Smooth muscle cell (in vitro differentiated cells): Measurements from ENCODE around the gene GHDC. TPM values are rescaled to one million over a fixed set of nuclear protein-coding genes. Genes with fewer than 3 reads are reported as not detected.
"Not testable (repeated sequence)": the region's sequence is repeated elsewhere in the genome, so short reads cannot be mapped to it uniquely, and the experiment has no call there.

Experiments
- DNase-seq: peaks from one replicate; lab custom pipeline; 2025; ENCODE audit not compliant: unreplicated experiment; lab: John Stamatoyannopoulos, UW
- H2AFZ ChIP-seq: fragments of 200-600 bp; sonication (generic); 2 replicates; pipeline ENCODE4 v1.6.0; 2016; ENCODE audit warnings: antibody characterized with exemption, low read depth, mild to moderate bottlenecking
- H3F3A ChIP-seq: fragments of 200-600 bp; sonication (generic); 2 replicates; pipeline ENCODE4 v1.6.0; 2017; ENCODE audit warnings: antibody characterized with exemption, low read depth
- H3K27ac ChIP-seq: fragments of 200-600 bp; sonication (generic); 2 replicates; pipeline ENCODE4 v1.5.1; 2016; ENCODE audit warnings: low read depth, mild to moderate bottlenecking
- H3K27me3 ChIP-seq: fragments of 200-600 bp; sonication (generic); 2 replicates; pipeline ENCODE4 v1.6.1; 2016; ENCODE audit warnings: low read depth, mild to moderate bottlenecking
- H3K36me3 ChIP-seq: fragments of 200-600 bp; sonication (generic); 2 replicates; pipeline ENCODE4 v1.5.1; 2016; ENCODE audit warnings: low read depth
- H3K4me1 ChIP-seq: fragments of 200-600 bp; sonication (generic); 2 replicates; pipeline ENCODE4 v1.5.1; 2016; ENCODE audit warnings: low read depth
- H3K4me2 ChIP-seq: fragments of 200-600 bp; sonication (generic); 2 replicates; pipeline ENCODE4 v1.6.0; 2016; ENCODE audit warnings: mild to moderate bottlenecking
- H3K4me3 ChIP-seq: fragments of 200-600 bp; sonication (generic); 2 replicates; pipeline ENCODE4 v1.5.1; 2016; ENCODE audit warnings: mild to moderate bottlenecking
- H3K79me2 ChIP-seq: fragments of 200-600 bp; sonication (generic); 2 replicates; pipeline ENCODE4 v1.6.0; 2016; ENCODE audit warnings: low read depth, mild to moderate bottlenecking
- H3K9ac ChIP-seq: fragments of 200-600 bp; sonication (generic); 2 replicates; pipeline ENCODE4 v1.6.0; 2016; ENCODE audit warnings: low read depth
- H3K9me3 ChIP-seq: fragments of 200-600 bp; sonication (generic); replicated peaks from 2 replicates; pipeline ENCODE4 v1.5.1; 2016; ENCODE audit warnings: low read depth
- H4K20me1 ChIP-seq: fragments of 200-600 bp; sonication (generic); 2 replicates; pipeline ENCODE4 v1.6.0; 2016; ENCODE audit warnings: low read depth
- CTCF ChIP-seq: fragments of 200-600 bp; sonication (generic); IDR thresholded peaks from 2 replicates; pipeline ENCODE4 v1.5.1; 2017; ENCODE audit warnings: borderline replicate concordance, mild to moderate bottlenecking, antibody characterized with exemption; ENCODE audit not compliant: insufficient read depth, poor library complexity, severe bottlenecking
- WGBS: methylation state at CpG from one replicate; pipeline ENCODE4 v1.1.7; 2016; ENCODE audit warnings: low lambda C conversion rate; 5-methylcytosine and 5-hydroxymethylcytosine counted together
- polyA plus RNA-seq: library from polyadenylated mRNA; unstranded; fragments of >200 nt; fragmentation: Nextera tagmentation; extraction: Ambion mirVana; gene quantifications from 2 replicates; pipeline ENCODE4 v1.2.1, GENCODE V29; 2016
- total RNA-seq: library from RNA; depleted of rRNA; stranded (reverse); fragments of >200 nt; gene quantifications from 2 replicates; pipeline ENCODE4 v1.2.3, GENCODE V29; 2014

The GHDC gene
- total and polyA plus RNA-seq, 2 experiments from 2014 or later: 4.8 to 11.5 TPM

GRCh38 chr17:42240201-42240600 is 45.9 kb upstream of the GHDC start:
- Histone ChIP-seq H3K9me3 (no peaks in the 10 kb centered on the region), H3F3A (no peaks in the 10 kb centered on the region), H3K27me3 (no peaks in the 10 kb centered on the region), H3K4me1 (peaks cover 5% of the 10 kb centered on the region), H3K4me3 (no peak overlapping the region), H4K20me1 (peaks cover 62% of the 10 kb centered on the region), H2AFZ (no peak overlapping the region), H3K27ac (no peak overlapping the region), H3K36me3 (no peaks in the 10 kb centered on the region), H3K4me2 (no peak overlapping the region), H3K79me2 (peaks cover 57% of the 10 kb centered on the region), H3K9ac (no peak overlapping the region)
- no peak for TF ChIP-seq CTCF
- no peak for DNase-seq
- WGBS: 97% methylated on average over 5 of the region's 5 CpGs

- not testable (repeated sequence) for H3K9me3 ChIP-seq, H3K4me3 ChIP-seq, H3K36me3 ChIP-seq, H2AFZ ChIP-seq, DNase-seq, H3K4me1 ChIP-seq, H3F3A ChIP-seq, H3K27ac ChIP-seq, H3K4me2 ChIP-seq, H3K27me3 ChIP-seq, H3K9ac ChIP-seq
- Histone ChIP-seq H3K79me2 (peaks cover 52% of the 10 kb centered on the region), H4K20me1 (peaks cover 62% of the 10 kb centered on the region)
- 93% methylated on average over 7 of the region's 7 CpGs for WGBS
These were observed 45.3 kb upstream of the GHDC start for GRCh38 chr17:42239576-42239975.

- H3K79me2 ChIP-seq: peaks cover 55% of the 10 kb centered on the region
- no peak overlapping the region for H3K9ac ChIP-seq
- 95% methylated on average over 7 of the region's 7 CpGs for WGBS
- no peak for TF ChIP-seq CTCF
- no peaks in the 10 kb centered on the region for H3F3A ChIP-seq
- no peak overlapping the region for H3K4me3 ChIP-seq
- DNase-seq: no peak
- H3K36me3 ChIP-seq: no peaks in the 10 kb centered on the region
- H3K27ac ChIP-seq: no peak overlapping the region
- no peak overlapping the region for H2AFZ ChIP-seq
- no peaks in the 10 kb centered on the region for H3K9me3 ChIP-seq
- no peaks in the 10 kb centered on the region for H3K4me1 ChIP-seq
- H3K4me2 ChIP-seq: no peak overlapping the region
- H3K27me3 ChIP-seq: no peaks in the 10 kb centered on the region
- peaks cover 65% of the 10 kb centered on the region for H4K20me1 ChIP-seq
These were observed 42.5 kb upstream of the GHDC start for GRCh38 chr17:42236760-42237159.

- no peak for TF ChIP-seq CTCF
- no peaks in the 10 kb centered on the region for H3F3A ChIP-seq
- H2AFZ ChIP-seq: no peak overlapping the region
- WGBS: 96% methylated on average over 2 of the region's 2 CpGs
- H3K4me1 ChIP-seq: no peaks in the 10 kb centered on the region
- H3K4me3 ChIP-seq: no peak overlapping the region
- no peak for DNase-seq
- H3K27me3 ChIP-seq: no peaks in the 10 kb centered on the region
- H3K79me2 ChIP-seq: peaks cover 41% of the 10 kb centered on the region
- no peaks in the 10 kb centered on the region for H3K36me3 ChIP-seq
- H3K9me3 ChIP-seq: no peaks in the 10 kb centered on the region
- no peak overlapping the region for H3K27ac ChIP-seq
- H3K9ac ChIP-seq: no peak overlapping the region
- H3K4me2 ChIP-seq: no peak overlapping the region
- peaks cover 43% of the 10 kb centered on the region for H4K20me1 ChIP-seq
These were observed 39.7 kb upstream of the GHDC start for GRCh38 chr17:42233994-42234393.
